Activated naive CD4-positive, alpha-beta T cell (primary cell): ENCODE results near the gene MS4A12.
"Not testable (repeated sequence)": the region's sequence is repeated elsewhere in the genome, so short reads cannot be mapped to it uniquely, and the experiment has no call there.

Source experiments
- DNase-seq, 4 experiments: peaks; one replicate each; lab custom pipeline; 2025; lab: John Stamatoyannopoulos, UW

The MS4A12 gene, protein sequence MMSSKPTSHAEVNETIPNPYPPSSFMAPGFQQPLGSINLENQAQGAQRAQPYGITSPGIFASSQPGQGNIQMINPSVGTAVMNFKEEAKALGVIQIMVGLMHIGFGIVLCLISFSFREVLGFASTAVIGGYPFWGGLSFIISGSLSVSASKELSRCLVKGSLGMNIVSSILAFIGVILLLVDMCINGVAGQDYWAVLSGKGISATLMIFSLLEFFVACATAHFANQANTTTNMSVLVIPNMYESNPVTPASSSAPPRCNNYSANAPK

GRCh38 chr11:60492488-60493009 is at the start of gene MS4A12:
TSS of gene MS4A12 (plus strand) at chr11:60492778. CDS start at chr11:60497319, 4,541 bp downstream.
- no peak for DNase-seq

DNA sequence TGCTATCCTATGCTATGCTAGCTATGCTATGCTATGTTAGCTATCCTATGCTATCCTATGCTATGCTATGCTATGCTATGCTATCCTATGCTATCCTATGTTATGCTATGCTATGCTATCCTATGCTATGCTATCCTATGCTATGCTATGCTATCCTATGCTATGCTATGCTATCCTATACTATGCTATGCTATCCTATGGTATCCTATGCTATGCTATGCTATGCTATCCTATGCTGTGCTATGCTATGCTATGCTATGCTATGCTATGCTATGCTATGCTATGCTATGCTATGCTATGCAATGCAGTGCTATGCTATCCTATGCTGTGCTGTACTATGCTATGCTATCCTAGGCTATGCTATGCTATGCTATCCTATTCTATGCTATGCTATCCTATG is 45.5 kb upstream of the MS4A12 start:
- DNase-seq: no peak

DNA sequence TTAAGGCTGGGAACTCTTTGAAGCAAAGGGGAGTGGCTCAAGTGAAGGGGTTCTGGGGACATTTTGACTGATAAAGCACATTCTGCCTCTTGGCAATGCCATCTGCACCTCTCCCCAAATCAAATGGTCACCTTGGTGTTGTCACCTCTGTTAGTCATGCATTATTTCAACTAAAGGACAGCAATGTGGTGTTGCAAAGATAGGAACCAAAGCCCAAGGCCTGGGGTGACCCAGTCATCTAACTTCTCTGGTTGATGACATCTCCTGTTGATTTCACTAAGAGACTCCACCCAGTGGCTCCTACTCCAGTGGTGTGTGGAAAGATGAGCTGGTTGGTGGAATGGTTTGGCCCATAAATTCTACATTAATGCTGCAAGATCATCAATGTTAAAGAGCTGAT is 44.7 kb upstream of the MS4A12 start:
- DNase-seq: no peak

DNA sequence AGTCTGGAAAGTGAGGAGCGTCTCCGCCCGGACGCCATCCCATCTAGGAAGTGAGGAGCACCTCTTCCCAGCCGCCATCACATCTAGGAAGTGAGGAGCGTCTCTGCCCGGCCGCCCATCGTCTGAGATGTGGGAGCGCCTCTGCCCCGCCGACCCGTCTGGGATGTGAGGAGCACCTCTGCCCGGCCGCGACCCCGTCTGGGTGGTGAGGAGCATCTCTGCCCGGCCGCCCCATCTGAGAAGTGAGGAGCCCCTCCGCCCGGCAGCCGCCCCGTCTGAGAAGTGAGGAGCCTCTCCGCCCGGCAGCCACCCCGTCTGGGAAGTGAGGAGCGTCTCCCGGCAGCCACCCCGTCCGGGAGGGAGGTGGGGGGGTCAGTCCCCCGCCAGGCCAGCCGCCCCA is 41.4 kb upstream of the MS4A12 start:
- not testable (repeated sequence) for DNase-seq

DNA sequence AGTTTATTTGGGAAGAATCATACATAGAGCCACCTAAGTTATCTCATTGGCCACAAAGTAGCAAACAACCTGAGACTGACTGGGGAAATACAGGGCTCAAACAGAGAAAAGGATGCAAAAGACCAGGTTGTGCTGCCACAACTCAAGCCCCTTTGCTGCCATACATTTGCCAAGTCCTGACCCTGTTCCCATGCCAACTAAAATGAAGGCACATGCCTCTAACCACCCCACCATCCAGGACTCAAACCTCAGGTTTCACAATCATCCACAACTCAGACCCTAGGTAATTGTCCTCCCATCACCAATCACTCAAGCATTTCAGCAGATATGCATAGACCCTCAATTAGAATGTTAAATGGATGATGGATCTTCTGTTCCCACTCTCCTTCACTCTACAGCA is 38.4 kb upstream of the MS4A12 start:
- DNase-seq: no peak

- DNase-seq: no peak
These were observed 37.0 kb upstream of the MS4A12 start, which contains the start of gene MS4A1 for GRCh38 chr11:60455531-60456042. TSS of gene MS4A1 (plus strand) at chr11:60455847. CDS start at chr11:60462375, 6,528 bp downstream.

- DNase-seq: no peak
These were observed 35.0 kb upstream of the MS4A12 start for GRCh38 chr11:60457576-60457975.

- DNase-seq: no peak
These were observed 33.2 kb upstream of the MS4A12 start for GRCh38 chr11:60459345-60459744.

GRCh38 chr11:60468829-60469228 is 23.7 kb upstream of the MS4A12 start:
- DNase-seq: no peak

DNA sequence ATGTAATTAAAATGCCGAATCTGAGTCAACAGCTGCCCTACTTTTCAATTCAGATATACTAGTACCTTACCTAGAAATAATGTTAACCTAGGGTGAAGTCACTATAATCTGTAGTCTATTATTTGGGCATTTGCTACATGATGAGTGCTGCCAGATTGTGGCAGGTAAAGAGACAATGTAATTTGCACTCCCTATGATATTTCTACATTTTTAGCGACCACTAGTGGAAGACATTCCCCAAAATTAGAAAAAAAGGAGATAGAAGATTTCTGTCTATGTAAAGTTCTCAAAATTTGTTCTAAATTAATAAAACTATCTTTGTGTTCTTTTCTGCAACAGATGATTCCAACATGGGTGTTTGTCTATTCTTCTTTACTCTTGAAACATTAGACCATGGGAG is 22.9 kb upstream of the MS4A12 start:
- no peak for DNase-seq

GRCh38 chr11:60477035-60477445 is 15.5 kb upstream of the MS4A12 start:
- no peak for DNase-seq

GRCh38 chr11:60482361-60482760 is 10.2 kb upstream of the MS4A12 start:
- DNase-seq: no peak

GRCh38 chr11:60485987-60486386 is 6.6 kb upstream of the MS4A12 start:
- no peak for DNase-seq

DNA sequence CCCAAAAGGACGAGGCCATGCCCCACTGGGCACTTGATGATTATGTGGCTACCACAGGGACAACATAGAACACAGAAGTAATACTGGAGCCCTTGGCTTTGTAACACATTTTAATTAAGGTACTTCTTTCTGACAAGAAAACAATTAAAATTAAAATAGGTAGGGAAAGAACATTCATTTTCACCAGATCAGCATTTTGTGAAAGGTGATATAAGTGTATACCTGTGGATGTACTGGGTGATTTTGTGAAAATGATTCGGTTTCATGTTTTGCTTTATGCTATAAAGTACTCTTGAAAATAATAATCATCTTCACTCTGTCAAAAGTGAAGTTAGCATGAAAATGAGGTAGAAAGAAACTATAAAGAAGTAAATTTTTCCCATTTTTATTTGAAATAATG is 876 bp downstream of the MS4A12 start:
- DNase-seq: no peak

- no peak for DNase-seq
These were observed 5.8 kb downstream of the MS4A12 start for GRCh38 chr11:60498399-60498798.

DNA sequence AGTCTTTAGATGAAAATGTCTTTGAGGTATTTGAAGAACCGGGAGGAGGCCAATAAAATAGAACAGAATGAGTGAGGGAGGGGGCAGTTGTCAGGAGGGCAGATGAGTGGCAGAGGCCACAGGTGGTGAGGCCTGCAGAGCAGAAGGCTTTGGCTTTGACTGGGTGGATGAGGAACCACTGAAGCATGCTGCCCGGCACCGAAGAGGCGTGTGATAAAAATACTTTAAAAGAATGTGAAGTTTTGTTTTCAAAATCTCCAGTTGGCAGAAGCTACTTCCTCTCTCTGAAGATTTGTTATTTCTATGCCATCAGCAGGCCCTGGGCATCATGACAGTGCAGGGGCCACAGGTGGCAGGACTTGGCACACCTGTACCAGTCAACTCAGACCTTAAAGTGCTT is 6.3 kb downstream of the MS4A12 start:
- DNase-seq: no peak

DNA sequence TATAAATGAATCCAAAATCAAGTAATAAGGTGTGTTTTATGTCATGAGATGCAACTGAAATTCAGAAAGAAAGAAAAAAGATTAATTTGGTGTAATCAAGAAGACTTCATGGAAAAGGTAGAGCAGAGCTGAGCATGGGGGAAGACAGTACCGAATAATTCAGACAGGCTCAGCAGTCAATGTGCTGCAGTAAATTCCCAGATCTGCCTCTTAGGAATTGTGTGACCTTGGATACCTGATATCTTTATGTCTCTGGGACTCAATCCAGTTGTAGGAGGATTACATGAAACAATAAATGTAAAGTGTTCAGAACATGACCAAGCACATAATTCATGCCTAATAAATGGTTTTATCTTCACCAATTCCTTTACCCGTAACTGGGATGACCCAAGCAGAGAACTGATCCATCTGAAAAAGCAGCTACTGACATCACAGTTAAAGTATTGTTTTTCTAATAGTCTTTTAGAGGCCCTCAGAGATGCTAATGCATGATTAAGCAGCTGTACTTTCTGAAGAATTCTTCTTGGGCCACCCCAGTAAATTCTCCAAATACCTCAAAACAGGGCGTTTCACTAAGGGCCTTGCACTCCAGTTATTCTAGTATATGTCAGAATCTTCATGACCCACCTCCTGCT is 7.8 kb downstream of the MS4A12 start:
- DNase-seq: no peak

GRCh38 chr11:60502221-60502775 is 9.7 kb downstream of the MS4A12 start:
- no peak for DNase-seq

DNA sequence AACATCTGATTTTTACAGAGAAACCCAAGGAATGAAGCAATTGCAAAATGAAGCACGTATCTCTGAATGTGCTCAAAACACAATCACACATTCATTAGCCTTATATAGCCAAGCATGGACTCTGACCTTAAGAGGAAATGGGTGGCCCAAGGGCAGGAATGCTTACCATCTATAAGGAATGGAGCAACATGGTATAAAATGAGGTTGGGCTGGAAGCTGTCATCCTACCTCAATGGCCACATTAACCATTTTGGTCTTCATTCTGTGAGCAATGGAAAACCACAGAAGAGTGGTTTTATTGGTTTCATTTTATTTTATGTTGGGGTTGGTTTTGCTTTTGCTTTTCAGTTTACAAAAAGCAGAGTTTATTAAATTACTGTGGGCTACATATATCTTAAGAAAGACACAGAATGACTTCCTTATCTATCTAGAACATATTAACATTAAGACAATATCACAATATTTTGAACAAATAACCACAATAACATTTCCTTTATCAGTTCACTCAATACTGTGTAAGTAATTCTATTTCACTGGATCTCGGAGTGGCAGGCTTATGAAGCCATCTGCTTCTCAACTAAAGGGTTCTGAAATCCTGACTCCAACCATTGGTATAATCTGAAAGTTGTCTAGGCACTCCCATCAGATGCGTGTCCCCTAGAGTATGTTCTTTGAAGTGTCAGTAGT is 11.8 kb downstream of the MS4A12 start:
- no peak for DNase-seq

DNA sequence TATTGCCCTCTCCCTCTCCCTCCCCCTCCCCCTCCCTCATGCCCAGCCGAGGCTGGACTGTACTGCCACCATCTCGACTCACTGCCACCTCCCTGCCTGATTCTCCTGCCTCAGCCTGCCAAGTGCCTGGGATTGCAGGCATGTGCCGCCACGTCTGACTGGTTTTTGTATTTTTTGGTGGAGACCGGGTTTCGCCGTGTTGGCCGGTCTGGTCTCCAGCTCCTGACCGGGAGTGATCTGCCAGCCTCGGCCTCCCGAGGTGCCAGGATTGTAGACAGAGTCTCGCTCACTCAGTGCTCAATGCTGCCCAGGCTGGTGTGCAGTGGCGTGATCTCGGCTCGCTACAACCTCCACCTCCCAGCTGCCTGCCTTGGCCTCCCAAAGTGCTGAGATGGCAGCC is 17.0 kb downstream of the MS4A12 start:
- not testable (repeated sequence) for DNase-seq

DNA sequence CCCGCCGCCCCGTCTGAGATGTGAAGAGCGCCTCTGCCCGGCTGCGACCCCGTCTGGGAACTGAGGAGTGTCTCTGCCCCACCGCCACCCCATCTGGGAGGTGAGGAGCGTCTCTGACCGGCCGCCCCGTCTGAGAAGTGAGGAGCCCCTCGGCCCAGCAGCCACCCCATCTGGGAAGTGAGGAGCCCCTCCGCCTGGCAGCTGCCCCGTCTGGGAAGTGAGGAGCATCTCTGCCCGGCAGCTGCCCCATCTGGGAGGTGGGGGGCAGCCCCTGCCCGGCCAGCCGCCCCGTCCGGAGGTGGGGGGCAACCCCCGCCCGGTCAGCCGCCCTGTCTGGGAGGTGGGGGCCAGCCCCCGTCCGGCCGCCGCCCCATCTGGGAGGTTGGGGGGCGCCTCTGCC is 17.6 kb downstream of the MS4A12 start:
- DNase-seq: not testable (repeated sequence)

DNA sequence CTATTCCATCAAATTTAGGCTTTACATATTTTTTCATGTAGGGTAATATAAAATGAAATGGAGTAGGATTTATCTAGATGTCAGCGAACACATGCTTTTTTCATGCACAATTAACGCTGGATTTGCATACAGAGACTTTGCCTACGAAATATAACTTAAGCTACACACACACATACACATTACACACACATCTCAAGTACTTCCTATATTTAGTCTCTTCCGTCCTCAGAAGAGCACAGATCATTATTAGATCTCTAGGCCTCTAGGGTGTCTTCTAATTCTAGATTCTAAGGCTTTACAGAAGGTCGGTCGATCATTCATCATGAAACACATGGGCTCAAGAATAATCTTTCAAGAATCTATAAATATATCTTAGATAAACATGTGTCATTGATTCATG is 18.8 kb downstream of the MS4A12 start:
- no peak for DNase-seq
